Skeletal muscle tissue (tissue), 4 donors: ENCODE measurements around the gene SLC4A4. TPM values are rescaled to one million over a fixed set of nuclear protein-coding genes. Genes with fewer than 3 reads are reported as not detected.

Experiments used
- H3K27ac ChIP-seq: one replicate; pipeline ENCODE4 v1.7.0; 2013; ENCODE audit warnings: mild to moderate bottlenecking, low read depth, low read length, inconsistent platforms
- H3K27me3 ChIP-seq, 3 donors: one replicate each; pipeline ENCODE4 v1.7.0; 2013; ENCODE audit warnings: low read length in 3 of 3; ENCODE audit not compliant: control insufficient read depth in 3 of 3, insufficient read depth in 3 of 3
- H3K36me3 ChIP-seq, 3 donors: one replicate each; pipeline ENCODE4 v1.7.0; 2013; ENCODE audit warnings: low read length in 3 of 3; ENCODE audit not compliant: control insufficient read depth in 3 of 3, insufficient read depth in 3 of 3
- H3K4me1 ChIP-seq, 3 donors: one replicate each; pipeline ENCODE4 v1.7.0; 2013; ENCODE audit warnings: low read length in 3 of 3, mild to moderate bottlenecking in 3 of 3; ENCODE audit not compliant: control insufficient read depth in 3 of 3, insufficient read depth in 3 of 3
- H3K4me3 ChIP-seq, 3 donors: one replicate each; pipeline ENCODE4 v1.7.0; 2013; ENCODE audit warnings: low read length in 3 of 3
- H3K9ac ChIP-seq, 3 donors: one replicate each; pipeline ENCODE4 v1.7.0; 2013; ENCODE audit warnings: low read length in 3 of 3, mild to moderate bottlenecking in 3 of 3, moderate library complexity in 2 of 3, low read depth in 1 of 3
- H3K9me3 ChIP-seq, 3 donors: one replicate each; pipeline ENCODE4 v1.7.0; 2013; ENCODE audit warnings: low read length in 3 of 3; ENCODE audit not compliant: control insufficient read depth in 3 of 3
- total RNA-seq: library from RNA; depleted of rRNA; stranded (reverse); fragments of >200 nt; gene quantifications from one replicate; pipeline ENCODE4 v1.2.3, GENCODE V29; 2014
- donor health status: Osteomylitis.

Gene SLC4A4
- total RNA-seq, 1 donor from 2014 or later: 13.0 TPM

DNA sequence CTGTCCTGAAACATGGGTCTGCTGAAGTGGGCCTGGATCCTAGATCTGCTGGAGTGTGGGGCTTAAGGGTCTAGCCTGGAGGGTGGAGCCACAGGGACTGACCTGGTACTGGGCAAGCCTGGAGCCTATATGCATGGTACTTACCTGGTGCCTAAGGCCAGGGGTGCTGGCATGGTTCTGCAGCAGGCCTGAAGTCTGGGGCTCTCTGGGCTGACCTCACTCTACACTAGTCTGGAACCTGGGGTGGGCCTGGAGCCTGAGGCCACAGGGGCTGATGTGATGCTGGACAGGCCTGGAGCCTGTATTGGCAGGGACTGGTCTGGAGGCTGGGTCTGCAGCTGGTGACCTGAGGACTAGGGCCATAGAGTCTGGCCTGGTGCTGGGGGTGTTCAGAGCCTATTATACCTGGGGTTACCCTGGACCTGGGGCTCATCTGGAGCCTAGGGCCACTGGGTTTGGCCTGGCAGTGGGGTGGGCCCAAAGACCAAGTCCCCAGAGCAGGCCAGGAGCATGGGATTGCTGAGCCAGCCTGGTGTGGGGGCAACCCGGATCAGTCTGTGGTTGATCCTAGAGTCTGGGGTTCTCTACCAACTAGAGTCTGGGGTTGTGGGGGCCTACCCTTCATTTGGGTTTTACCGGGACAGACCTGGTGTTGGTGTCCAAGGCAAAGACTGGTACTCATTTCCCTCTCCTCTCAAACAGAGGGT is 179.6 kb downstream of the SLC4A4 start:
- Histone ChIP-seq H3K27me3 (no peaks in the 10 kb centered on the region), H3K36me3 (no peaks in the 10 kb centered on the region), H3K9me3 (no peaks in the 10 kb centered on the region), H3K27ac (no peak overlapping the region), H3K4me3 (no peak overlapping the region), H3K9ac (no peak overlapping the region), H3K4me1 (no peaks in the 10 kb centered on the region)

- H3K27me3 ChIP-seq: no peaks in the 10 kb centered on the region
- H3K27ac ChIP-seq: no peak overlapping the region
- H3K9me3 ChIP-seq: no peaks in the 10 kb centered on the region
- H3K4me1 ChIP-seq: no peaks in the 10 kb centered on the region
- H3K4me3 ChIP-seq: no peak overlapping the region
- no peak overlapping the region for H3K9ac ChIP-seq
- no peaks in the 10 kb centered on the region for H3K36me3 ChIP-seq
Measured at GRCh38 chr4:71520308-71520707, 181.5 kb downstream of the SLC4A4 start.

DNA sequence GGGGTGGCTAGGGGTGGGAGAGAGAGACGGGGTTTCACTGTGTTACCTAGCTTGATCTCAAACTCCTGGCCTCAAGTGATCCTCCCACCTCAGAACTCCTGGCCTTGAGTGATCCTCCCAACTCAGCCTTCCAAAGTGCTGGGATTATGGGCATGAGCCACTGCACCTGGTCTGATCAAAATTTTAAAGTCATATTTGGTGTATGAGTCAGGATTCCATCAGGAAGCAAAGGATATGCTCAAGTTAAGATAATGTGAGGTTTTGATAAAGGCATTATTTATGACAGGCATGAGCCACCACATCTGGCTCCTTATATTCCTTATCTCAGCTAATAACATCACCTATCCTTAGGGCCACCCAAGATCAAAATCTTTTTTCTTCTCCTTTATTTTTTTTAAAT is 182.0 kb downstream of the SLC4A4 start:
- H3K9ac ChIP-seq: no peak overlapping the region
- H3K27me3 ChIP-seq: no peaks in the 10 kb centered on the region
- H3K9me3 ChIP-seq: no peaks in the 10 kb centered on the region
- no peaks in the 10 kb centered on the region for H3K36me3 ChIP-seq
- H3K27ac ChIP-seq: no peak overlapping the region
- H3K4me3 ChIP-seq: no peak overlapping the region
- H3K4me1 ChIP-seq: no peaks in the 10 kb centered on the region

DNA sequence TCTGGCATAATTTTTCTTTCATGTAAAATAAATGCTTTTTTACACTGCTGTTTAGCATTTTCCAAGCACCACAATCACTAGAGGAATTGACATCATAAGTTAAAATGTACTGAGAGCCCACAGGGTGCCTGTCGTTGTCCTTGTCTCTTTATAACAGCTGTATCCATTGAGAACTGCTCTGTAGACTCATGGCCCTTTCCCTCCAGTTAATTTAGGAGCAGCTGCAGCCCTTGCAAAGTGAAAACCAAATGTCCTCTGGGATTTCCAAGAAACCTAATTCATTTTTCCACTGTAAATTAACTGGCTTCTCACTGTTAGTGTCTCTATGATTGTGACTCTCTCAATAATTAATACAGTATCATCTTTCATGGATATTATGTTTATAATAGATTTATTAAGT is 185.9 kb downstream of the SLC4A4 start:
- Histone ChIP-seq H3K4me3 (no peak overlapping the region), H3K9ac (no peak overlapping the region), H3K27me3 (no peaks in the 10 kb centered on the region), H3K4me1 (no peaks in the 10 kb centered on the region), H3K9me3 (no peaks in the 10 kb centered on the region), H3K27ac (no peak overlapping the region), H3K36me3 (no peaks in the 10 kb centered on the region)

GRCh38 chr4:71526637-71527406 is 188.0 kb downstream of the SLC4A4 start:
- Histone ChIP-seq H3K4me1 (no peaks in the 10 kb centered on the region), H3K27ac (no peak overlapping the region), H3K4me3 (no peak overlapping the region), H3K36me3 (no peaks in the 10 kb centered on the region), H3K9ac (no peak overlapping the region), H3K9me3 (no peaks in the 10 kb centered on the region), H3K27me3 (no peaks in the 10 kb centered on the region)

- H3K27ac ChIP-seq: no peak overlapping the region
- no peaks in the 10 kb centered on the region for H3K9me3 ChIP-seq
- H3K4me3 ChIP-seq: no peak overlapping the region
- H3K27me3 ChIP-seq: no peaks in the 10 kb centered on the region
- no peak overlapping the region for H3K9ac ChIP-seq
- H3K36me3 ChIP-seq: no peaks in the 10 kb centered on the region
- no peaks in the 10 kb centered on the region for H3K4me1 ChIP-seq
Measured at GRCh38 chr4:71532407-71532806, 193.6 kb downstream of the SLC4A4 start.

DNA sequence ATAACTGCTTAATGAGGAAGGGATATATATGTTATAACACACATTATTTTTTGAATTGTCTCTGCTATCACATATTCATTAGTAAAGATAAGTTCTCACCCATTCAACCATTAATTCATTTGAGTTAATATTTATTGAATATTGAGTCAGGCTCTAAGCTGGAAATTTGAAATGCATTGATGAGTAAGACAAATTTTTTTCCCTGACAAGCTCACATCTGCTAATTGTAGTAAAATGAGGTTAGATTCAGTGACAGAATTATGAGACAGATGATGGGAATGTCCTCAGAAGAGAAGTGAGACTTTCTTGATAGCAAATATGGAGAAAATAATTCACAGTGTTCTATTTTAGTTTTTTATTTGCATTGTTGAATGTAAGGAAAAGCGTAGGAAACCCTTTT is 194.3 kb downstream of the SLC4A4 start:
- Histone ChIP-seq H3K9ac (no peak overlapping the region), H3K4me1 (no peaks in the 10 kb centered on the region), H3K9me3 (no peaks in the 10 kb centered on the region), H3K36me3 (no peaks in the 10 kb centered on the region), H3K27me3 (no peaks in the 10 kb centered on the region), H3K27ac (no peak overlapping the region), H3K4me3 (no peak overlapping the region)

- Histone ChIP-seq H3K4me3 (no peak overlapping the region), H3K27ac (no peak overlapping the region), H3K9ac (no peak overlapping the region), H3K4me1 (no peaks in the 10 kb centered on the region), H3K36me3 (no peaks in the 10 kb centered on the region), H3K9me3 (no peaks in the 10 kb centered on the region), H3K27me3 (no peaks in the 10 kb centered on the region)
Measured at GRCh38 chr4:71537551-71538065, 198.8 kb downstream of the SLC4A4 start.

DNA sequence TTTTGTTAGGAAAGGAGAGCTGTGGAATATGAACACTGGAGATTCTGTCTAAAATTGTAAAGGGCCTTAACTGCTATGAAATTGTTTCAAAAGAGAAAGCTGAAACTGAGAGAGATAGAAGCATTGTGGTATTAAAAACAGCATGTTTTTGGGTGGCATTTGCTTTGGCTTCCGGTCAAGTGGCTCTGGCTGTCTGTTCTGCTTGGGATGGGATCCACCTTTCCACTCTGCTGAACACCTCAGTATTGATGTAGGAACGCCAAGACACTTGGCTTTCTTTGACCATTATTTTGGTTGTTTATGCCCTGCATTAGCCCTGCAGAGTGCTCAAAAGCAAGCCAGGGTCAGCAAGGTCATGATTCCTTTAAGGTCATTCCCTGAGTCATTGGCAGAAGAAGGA is 199.7 kb downstream of the SLC4A4 start:
- Histone ChIP-seq H3K27ac (no peak overlapping the region), H3K4me1 (no peaks in the 10 kb centered on the region), H3K4me3 (no peak overlapping the region), H3K9ac (no peak overlapping the region), H3K36me3 (no peaks in the 10 kb centered on the region), H3K27me3 (no peaks in the 10 kb centered on the region), H3K9me3 (no peaks in the 10 kb centered on the region)

DNA sequence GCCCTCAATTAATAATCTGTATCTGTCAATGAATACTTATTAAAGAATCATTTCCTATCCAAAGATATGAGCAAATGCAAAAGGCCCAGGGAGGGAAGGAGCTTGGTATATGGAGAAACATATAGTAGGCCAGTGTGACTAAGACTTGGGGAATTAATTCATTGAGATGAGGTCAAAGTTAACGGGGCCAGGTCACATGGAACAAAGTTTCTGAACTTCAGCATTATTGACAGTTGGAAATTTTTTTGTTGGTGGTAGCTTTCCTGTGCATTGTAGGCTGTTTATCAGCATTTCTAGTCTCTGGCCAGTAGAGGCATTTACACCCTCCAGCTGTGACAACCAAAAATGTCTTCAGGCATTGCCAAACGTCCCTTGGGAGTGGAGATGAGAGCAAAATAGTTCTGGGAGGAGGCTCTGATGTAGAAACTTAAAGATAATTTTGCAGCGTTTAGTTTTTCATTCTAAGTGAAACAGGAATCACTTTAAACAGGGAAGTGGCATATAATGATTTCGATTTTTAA is 202.0 kb downstream of the SLC4A4 start:
- no peaks in the 10 kb centered on the region for H3K9me3 ChIP-seq
- H3K36me3 ChIP-seq: no peaks in the 10 kb centered on the region
- no peak overlapping the region for H3K27ac ChIP-seq
- no peaks in the 10 kb centered on the region for H3K27me3 ChIP-seq
- H3K4me3 ChIP-seq: no peak overlapping the region
- no peak overlapping the region for H3K9ac ChIP-seq
- no peaks in the 10 kb centered on the region for H3K4me1 ChIP-seq
